SK-MEL-5 (cell line): ENCODE data around the gene TSC22D3. TPM values are rescaled to one million over a fixed set of nuclear protein-coding genes. Genes with fewer than 3 reads are reported as not detected.
"Not testable (repeated sequence)": the region's sequence is repeated elsewhere in the genome, so short reads cannot be mapped to it uniquely, and the experiment has no call there.

Experiments used
- DNase-seq: peaks from one replicate; pipeline ENCODE4 v3.0.0-alpha.2; 2016; ENCODE audit warnings: low read depth, low spot score
- in situ Hi-C: cut with HindIII; loops from 2 replicates; pipeline ENCODE4 v1.10.0; 2016; ENCODE audit warnings: low sequenced_read_pairs, high pct_unique_total_duplicates, low pct_unique_long_range_greater_than_20kb
- total RNA-seq: library from RNA; depleted of rRNA; stranded (reverse); fragments of >200 nt; shearing (Covaris generic); gene quantifications from 2 replicates; pipeline ENCODE4 v1.2.3, GENCODE V29; 2014

Gene TSC22D3
- total RNA-seq, 1 experiment from 2014 or later = 24.9 TPM

DNA sequence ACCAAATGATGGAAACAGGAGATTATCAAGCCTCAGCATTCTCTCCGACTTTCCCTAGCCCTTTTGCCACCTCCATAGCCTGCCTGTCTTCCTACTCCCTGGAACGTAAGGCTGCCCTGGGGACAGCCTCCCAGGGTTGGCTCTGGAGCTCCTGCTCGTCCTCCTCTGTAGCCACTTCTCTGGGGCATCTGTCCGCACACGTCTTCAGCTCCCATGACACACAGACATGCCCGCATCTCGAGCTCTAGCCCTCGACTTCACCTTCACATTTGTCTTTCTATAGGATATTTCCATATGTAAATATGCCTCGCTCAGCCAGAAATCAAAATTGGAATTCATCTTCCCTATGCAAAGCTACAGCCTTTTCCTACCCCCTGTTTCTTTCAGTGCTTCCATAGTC is 67.7 kb downstream of the TSC22D3 start:
- in situ Hi-C loops = no loop called here
- no peak for DNase-seq

DNA sequence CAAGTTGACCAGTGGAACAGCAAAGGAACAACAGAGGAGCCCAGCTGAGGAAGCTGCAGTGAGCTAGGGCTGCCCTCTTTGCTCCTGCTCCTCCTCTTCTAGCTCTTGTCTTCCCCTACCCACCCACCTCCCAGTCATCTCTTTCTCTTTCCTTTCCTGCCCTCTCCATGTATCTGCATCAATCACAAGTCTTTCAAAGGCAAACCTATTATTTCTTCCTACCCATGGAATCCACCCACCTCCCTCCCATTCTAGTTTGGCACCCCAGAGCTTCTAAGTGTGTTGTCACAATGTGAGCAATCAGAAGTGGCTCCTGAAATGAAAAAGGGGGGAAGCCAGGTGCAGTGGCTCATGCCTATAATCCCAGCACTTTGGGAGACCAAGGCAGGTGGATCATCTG is 69.3 kb downstream of the TSC22D3 start:
- in situ Hi-C loops = no loop called here
- no peak for DNase-seq

DNA sequence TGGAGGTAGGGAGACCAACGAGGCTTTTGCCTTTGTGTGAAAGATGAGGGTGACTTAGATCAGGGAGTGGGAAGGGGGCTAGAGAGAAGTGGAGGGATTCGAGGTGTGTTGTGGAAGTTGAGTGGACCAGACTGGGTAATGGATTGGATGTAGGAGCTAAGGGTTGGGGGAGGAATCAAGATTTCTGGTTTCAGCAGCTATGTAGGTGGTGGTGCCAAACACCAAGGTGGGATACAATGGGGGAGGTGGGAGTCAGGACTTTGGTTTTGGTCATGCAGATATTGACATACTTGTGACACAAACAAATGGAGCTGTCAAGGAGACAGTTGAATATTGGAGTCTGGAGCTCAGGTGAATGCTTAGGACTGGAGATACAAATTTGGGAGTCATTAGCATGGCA is 71.0 kb downstream of the TSC22D3 start:
- in situ Hi-C loops = no loop called here

DNA sequence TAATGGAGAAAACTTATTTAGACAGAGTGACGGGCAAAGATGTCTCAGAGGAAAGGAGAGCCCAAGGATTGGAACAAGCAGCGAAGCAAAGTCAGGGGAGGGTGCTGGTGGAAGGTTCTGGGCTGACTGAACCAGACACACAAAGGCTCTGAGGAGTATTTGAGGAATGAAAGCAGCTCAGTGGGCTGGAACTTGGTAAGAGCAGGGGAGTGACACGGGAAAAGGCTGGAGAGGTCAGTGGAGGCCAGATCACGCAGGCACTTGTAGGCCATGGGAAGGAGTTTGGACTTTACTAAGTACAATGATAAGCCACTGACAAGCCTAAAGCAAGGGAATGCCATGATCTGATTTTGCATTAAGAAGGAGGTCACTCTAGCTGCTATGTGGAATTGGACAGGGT is 71.4 kb downstream of the TSC22D3 start:
- DNase-seq = no peak
- in situ Hi-C loops = no loop called here

More for the DNA sequence above, 71.0 kb downstream of the TSC22D3 start:
- no peak for DNase-seq

DNA sequence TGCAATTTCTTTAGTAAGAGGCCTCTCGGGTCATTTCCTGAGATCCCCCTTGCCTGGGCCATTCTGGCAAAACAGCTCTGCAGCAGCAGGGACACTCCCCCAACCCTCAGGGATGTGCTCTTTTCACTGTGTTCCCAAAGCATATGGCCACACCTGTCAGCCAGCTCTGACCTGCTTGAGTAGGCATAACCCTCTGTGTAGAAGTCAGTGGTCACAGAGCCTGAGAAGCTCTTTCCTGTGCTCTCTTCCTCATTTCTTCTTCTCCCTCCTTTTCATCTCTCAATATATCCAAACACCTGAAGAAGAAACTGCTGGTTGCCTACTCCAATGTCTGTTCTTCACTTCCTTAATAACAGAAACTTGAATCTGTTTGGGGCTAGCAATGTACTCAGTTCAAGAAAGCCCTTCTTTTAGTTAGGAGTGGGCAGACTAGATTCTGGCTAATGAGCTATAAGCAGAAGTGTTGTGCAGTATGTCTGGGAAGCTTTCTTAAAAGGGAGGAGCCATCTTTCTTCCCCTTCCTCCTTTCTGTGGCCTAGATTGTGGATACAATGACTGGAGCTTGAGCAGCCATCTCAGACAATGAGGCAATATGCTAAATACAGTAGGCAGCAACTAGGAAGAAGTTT is 74.0 kb downstream of the TSC22D3 start:
- no peak for DNase-seq
- in situ Hi-C loops = no loop called here

DNA sequence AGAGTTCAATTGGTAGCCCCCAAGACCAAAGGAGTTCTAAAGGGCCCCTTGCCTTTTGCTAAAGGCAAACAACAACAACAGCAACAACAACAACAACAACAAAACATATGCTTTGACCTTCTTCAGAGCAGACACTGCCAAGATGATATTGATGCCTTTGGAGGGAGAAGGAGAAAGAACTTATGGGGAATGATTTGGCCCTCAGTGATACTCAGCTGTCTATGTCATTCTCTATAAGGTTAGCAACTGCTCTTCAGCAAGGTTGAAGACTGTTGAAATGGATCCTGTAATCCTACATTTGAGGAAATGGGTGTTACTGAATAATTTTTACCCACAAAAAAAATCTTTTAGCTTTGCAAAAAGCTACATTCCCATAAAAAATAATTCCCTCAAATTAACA is 74.8 kb downstream of the TSC22D3 start:
- no peak for DNase-seq
- in situ Hi-C loops = no loop called here

DNA sequence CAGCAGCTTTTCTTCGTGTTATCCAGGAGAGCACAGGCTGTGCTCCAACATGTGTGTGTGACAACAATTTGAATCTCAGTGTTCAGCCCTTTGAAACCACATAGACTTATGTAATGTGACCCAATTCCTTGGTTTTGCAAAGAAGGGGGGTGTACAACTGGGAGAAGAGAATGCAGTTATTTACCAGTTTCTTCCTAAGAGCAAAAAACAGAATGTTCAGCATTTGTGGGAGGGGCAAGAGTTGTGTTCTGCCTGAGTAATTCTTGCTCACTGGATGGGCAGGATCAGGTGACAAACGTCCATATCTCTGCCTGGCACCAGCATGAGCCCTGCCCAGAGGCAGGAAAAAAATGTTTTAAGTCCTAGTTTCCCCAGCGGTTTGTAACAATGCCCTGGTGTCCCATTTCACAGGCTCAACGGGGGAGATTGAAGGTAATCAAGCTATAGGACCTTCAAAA is 75.2 kb downstream of the TSC22D3 start:
- DNase-seq = no peak
- in situ Hi-C loops = no loop called here

DNA sequence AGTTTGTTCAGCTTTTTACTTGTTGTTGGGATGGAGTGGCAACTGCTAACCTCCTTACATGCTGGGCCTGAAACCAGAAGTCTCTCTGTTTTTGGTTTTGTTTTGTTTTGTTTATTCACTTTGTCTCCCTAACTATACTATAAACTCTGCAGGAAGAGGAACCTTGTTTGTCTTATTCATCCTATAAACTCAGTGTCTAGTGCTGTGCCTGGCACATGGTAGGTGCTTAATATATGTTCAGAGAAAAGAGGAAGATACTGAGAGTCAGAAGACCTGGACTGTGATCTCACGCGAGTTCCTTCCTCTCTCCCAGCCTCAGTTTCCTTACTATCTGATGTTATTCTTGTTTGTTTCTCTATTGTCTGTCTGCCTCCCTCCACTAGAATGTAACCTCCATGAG is 76.0 kb downstream of the TSC22D3 start:
- no peak for DNase-seq
- in situ Hi-C loops = no loop called here

DNA sequence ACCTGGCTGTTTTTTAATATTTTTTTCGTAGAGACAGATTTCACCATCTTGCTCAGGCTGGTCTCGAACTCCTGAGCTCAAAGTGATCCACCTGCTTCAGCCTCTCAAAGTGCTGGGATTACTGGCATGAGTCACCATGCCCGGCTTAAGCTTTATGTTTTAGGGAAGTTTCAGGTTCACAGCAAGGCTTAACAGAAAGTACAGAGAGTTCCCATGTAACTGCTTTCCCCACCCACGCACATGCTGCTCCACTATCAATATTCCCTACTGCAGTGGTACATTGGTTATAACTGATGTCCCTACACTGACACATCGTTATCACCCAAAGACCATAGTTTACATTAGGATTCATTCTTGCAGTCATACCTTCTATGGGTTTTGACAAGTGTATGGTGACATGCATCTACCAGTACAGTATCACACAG is 84.6 kb downstream of the TSC22D3 start:
- no peak for DNase-seq
- in situ Hi-C loops = no loop called here

DNA sequence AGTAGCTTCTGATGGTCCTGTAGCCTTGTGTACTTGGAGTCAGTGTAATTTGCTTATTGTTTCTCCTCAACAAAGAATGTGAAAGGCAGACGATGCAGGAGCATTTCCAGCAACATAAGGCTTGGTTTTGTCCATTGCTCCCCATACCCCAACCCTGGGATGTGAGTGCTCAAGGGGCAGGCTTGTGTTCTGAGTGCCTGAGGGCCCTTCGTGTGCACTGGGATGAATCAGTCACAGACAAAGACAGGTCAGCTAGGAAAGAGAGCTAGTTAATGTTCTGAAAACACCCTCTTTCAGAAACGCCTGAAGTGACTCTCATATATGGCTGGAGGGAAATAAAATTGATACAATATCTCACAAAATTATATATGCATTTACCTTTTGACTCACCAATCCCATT is 88.1 kb downstream of the TSC22D3 start:
- DNase-seq = no peak
- in situ Hi-C loops = no loop called here

DNA sequence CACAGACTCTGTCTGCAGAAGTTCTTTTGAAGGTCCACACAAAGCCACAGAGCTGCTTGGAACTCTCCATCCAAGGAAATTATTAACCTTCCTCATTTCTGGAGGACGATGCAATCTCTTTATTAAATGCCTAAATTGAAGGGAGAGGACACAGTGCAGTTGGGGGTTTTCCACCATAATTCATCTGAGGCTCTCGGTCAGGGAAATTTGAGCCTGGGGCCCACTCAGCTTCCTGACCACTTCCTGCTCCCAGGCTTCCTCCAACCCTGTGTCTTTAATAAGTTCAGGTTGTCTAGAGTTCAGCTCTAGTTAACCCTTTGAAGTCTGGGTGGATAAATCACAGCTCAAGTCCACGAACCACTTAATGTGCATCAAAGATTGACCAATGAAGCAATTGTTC is 88.8 kb downstream of the TSC22D3 start:
- no peak for DNase-seq
- in situ Hi-C loops = no loop called here

DNA sequence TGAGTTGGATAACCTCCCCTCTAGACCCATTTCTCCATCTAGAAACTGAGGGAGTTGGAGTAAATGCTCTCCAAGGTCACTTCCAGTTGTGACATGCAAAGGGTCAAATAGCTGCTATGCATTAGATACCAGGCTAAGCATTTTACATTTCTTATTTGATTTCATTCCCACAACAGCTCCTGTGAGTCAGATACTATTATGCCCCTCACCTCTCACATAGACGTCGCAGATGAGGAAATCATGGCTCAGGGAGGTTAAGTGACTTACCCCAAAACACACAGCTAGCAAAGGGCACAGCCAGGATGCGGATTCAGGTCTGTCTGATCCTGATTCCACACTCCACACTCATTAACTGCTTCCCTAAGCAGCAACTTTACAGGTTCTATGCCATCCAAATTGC is 89.6 kb downstream of the TSC22D3 start:
- in situ Hi-C loops = no loop called here
- DNase-seq = no peak

DNA sequence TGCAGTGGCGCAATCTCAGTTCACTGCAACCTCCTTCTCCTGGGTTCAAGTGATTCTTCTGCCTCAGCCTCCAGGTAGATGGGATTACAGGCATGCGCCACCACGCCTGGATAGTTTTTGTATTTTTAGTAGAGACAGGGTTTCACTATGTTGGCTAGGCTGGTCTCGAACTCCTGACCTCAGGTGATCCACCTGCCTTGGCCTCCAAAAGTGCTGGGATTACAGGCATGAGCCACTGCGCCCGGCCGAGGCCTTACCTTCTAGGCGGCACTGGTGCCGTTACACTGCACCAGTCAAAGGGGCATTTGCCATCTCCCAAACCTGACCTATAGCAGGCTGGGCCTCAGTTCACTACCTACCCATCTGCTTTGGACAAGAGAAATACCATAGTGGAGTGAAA is 90.0 kb downstream of the TSC22D3 start:
- DNase-seq, in situ Hi-C loops: not testable (repeated sequence)

DNA sequence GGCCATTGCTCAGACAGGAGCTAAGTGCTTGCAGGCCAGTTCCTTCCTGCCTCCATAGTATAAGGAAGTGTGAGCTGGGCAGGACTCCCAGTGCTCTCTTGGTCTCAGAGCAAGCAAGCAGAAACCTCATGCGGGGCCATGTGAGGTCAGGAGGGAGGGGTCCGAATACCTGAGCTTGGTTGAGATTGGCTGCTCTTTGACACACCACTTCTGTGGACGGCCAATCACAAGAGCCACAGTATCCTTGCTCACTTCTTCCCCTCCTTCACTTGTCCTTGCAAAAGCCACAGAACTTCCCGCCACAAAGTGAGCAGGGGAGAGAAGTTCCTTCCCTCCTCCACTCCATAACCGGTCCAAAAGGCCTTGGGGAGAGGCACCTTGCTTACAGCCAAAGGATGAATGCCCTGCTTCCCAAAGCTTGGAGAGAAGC is 90.6 kb downstream of the TSC22D3 start:
- peak; percentile 22 for DNase-seq
- in situ Hi-C loops = no loop called here

DNA sequence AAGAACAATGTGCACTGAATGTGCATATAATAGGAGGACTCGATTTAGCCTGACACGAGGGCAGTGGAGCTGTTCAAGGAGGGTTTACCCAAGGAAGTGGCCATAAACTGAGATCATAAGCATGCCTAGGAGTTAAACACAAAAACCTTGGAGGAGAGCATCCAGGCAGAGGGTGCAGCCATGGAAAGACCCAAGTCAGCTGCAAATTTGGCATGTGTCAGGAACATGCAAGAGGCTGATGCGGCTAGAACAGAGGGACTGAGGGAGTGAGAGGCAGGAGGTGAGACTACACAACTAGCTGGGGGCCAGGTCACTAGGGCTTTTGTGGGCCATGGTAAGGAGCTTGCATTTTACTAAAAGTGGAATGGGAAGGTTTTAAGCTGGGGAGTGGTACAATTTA is 91.7 kb downstream of the TSC22D3 start:
- no peak for DNase-seq
- in situ Hi-C loops = no loop called here

DNA sequence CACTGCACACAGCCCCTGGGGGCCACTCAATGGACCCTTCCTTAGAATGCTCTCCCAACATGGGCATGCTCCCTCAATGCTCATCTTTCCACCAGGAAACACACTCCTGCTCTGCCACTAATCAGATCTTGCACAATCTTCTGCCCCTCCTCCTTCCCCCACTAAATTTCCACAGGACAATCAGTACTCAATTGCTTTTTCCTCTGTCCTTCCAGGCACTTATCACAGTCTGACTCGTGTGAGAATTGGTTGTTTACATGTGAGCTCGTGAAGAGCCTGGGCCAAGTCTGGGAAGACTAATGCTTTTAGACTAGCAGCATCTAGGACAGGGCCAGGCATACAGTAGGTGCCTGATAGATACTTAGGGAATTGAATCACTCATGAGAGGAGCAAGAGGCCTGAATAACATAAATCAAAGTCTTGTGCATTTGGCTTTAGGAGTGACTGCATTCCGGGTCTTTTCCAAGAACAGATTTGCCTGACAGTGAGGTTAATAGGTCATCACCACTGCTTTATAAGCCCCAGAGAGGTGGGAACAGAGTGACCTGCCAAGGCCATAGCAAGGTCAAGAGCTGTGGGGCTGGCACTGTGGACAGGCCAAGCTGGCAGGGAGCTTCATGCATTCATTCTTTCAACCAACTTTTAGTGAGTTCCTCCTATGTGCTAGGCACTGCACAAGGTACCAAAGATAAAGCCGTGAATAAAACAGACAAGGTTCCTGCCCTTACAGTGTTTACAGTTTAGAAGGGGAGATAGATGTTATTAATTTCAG is 92.3 kb downstream of the TSC22D3 start:
- DNase-seq = no peak
- in situ Hi-C loops = no loop called here

DNA sequence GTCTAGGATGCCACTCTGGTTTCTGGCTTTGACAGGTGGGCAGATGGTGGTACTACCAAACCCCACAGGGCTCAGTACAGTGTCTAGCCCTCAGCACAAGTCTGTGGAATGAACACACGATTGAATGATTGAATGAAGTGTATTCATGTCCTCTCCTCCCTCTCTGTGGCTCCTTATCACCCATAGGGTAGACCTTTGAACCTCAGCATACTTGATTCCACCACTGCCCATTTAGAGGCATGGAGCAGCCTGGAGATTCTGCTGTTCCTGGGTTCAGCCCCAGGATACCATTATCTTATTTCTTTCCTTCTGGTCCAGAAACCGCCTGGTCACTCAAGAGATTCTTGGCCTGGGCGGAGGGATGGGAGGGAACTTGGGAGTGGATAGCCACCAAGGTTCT is 93.3 kb downstream of the TSC22D3 start:
- in situ Hi-C loops = no loop called here

DNA sequence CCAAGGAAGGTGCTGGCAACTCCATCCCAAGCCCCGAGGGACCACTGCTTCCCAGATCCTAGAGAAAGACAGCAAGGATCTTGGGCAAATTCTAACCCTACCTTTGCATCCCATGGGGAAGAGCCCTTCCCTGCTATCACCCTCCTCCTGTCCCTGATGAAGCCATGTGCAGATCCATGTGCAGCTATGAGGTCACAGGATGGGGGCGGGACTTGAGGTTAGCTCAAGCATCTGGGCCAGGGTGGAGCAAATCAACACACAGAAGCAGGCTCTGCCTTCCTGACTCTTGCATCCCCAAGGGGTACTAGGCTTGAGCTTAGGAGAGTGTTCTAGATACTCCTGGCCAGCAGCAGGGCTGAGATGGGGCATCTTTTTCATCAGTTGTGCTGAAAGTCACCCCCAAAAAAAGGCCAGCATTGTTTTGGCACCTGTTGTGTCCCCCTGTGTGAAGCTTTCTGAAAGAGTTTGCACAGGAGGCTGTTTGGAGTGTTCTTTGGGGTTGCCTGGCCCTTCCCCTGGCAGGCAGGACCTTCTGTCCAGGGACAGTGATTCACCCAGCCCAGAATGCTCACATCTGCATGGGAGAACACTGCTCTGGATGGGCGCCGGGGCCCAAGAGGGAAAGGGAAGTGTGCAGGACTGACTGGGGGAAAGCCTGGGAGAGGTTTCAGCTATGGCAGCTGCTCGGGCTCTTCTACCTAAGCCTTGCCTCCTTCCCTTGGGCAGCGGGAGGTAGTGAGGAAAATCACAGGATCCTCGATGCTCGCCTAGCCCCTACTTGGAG is 96.4 kb downstream of the TSC22D3 start:
- in situ Hi-C loops = no loop called here
- peak; percentile 38 for DNase-seq

More for the DNA sequence above, 93.3 kb downstream of the TSC22D3 start:
- no peak for DNase-seq
